ENCODE measurements around the gene ARL14EPL.

DNA sequence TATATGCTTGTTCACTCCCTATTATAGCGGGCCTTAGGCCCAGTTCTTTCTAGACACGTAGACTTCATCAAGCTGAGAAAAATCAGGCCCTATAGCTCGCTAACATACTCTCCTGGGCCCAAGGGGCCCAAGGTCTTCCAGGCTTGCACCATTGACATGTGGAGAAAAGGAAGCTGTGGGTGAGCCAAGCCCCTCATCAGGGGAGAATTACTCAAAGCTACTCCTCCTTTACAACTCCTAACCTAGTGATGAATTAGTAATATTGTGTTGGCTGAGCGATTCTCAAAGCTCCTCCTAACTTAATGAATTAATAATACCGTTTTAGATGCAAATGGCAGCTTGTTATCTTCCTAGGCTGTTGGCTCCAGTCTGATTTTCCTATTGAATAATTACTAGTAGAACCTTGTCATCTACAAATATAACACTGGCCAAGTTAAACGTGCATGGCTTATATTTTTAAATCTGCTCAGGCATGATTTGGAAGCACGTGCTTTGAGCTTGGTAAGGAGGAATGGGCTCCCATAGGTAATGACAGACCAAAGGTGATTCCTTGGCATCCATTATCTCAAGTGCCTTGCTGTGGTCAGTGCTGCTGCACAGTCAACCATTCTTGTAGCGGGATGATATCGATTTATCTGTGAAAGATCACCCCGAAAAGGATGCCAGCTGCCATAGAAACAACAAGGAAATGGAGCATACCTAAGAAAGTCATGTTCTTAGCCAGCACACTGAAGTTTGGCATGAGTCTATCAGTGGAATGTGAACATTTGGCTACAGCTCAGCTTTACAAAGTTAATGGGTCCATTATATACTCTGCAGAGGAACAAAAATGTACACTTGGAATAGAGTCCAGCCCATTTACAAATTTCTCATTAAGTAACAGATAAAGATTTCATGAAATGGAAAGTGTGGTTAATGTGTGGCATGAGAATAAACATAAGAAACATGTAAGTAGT lies 46.2 kb upstream of the ARL14EPL start:
- TF ChIP-seq, protein P1, sequence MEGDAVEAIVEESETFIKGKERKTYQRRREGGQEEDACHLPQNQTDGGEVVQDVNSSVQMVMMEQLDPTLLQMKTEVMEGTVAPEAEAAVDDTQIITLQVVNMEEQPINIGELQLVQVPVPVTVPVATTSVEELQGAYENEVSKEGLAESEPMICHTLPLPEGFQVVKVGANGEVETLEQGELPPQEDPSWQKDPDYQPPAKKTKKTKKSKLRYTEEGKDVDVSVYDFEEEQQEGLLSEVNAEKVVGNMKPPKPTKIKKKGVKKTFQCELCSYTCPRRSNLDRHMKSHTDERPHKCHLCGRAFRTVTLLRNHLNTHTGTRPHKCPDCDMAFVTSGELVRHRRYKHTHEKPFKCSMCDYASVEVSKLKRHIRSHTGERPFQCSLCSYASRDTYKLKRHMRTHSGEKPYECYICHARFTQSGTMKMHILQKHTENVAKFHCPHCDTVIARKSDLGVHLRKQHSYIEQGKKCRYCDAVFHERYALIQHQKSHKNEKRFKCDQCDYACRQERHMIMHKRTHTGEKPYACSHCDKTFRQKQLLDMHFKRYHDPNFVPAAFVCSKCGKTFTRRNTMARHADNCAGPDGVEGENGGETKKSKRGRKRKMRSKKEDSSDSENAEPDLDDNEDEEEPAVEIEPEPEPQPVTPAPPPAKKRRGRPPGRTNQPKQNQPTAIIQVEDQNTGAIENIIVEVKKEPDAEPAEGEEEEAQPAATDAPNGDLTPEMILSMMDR (IDR thresholded peaks at IDR 0.05) = no peak
- TF ChIP-seq POLR2A (IDR thresholded peaks at IDR 0.05) = no peak

All from heart left ventricle (tissue), 13 donors.